HepG2 (cell line): Measurements from ENCODE around the gene KCTD6. TPM values are rescaled to one million over a fixed set of nuclear protein-coding genes. Genes with fewer than 3 reads are reported as not detected.
A peak's percentile ranks its signal among the peaks of the same experiment; 100 is the strongest.

ENCODE experiments used
- HMGA1 ChIP-seq: sonication (generic); formaldehyde crosslinking; conservative IDR thresholded peaks from 2 replicates; pipeline ENCODE4 v1.4.0; 2020; ENCODE audit warnings: missing genetic modification reagents
- ISL2 ChIP-seq: sonication (generic); formaldehyde crosslinking; IDR thresholded peaks from 2 replicates; pipeline ENCODE4 v1.5.0; 2020; ENCODE audit warnings: missing genetic modification reagents
- KDM1A ChIP-seq: IDR thresholded peaks from 2 replicates; pipeline ENCODE4 v1.6.1; 2016; ENCODE audit warnings: missing compliant biosample characterization
- MYNN ChIP-seq: sonication (generic); formaldehyde crosslinking; IDR thresholded peaks from 2 replicates; pipeline ENCODE4 v1.4.0; 2020; ENCODE audit warnings: mild to moderate bottlenecking, low read depth, missing genetic modification reagents
- RFX1 ChIP-seq: fragments of 450-650 bp; IDR thresholded peaks from 2 replicates; pipeline ENCODE4 v1.6.1; 2017
- YEATS4 ChIP-seq: sonication (generic); formaldehyde crosslinking; IDR thresholded peaks from 2 replicates; pipeline ENCODE4 v1.4.0; 2020; ENCODE audit warnings: missing genetic modification reagents, borderline replicate concordance
- ZBTB37 ChIP-seq: sonication (generic); formaldehyde crosslinking; IDR thresholded peaks from 2 replicates; pipeline ENCODE4 v1.4.0; 2020; ENCODE audit warnings: mild to moderate bottlenecking, missing genetic modification reagents
- ZNF232 ChIP-seq: sonication (generic); formaldehyde crosslinking; IDR thresholded peaks from 2 replicates; pipeline ENCODE4 v1.4.0; 2020; ENCODE audit warnings: missing genetic modification reagents, borderline replicate concordance
- ZNF354B ChIP-seq: sonication (generic); formaldehyde crosslinking; IDR thresholded peaks from 2 replicates; pipeline ENCODE4 v1.8.0; 2022; ENCODE audit warnings: mild to moderate bottlenecking, missing genetic modification reagents
- ZNF430 ChIP-seq: sonication (generic); formaldehyde crosslinking; IDR thresholded peaks from 2 replicates; pipeline ENCODE4 v1.9.0; 2021; ENCODE audit warnings: mild to moderate bottlenecking, missing genetic modification reagents
- ZNF557 ChIP-seq: sonication (generic); formaldehyde crosslinking; IDR thresholded peaks from 2 replicates; pipeline ENCODE4 v1.4.0; 2020; ENCODE audit warnings: missing genetic modification reagents
- ZNF562 ChIP-seq: sonication (generic); formaldehyde crosslinking; IDR thresholded peaks from 2 replicates; pipeline ENCODE4 v1.8.0; 2022; ENCODE audit warnings: missing genetic modification reagents, borderline replicate concordance
- ZNF567 ChIP-seq: sonication (generic); formaldehyde crosslinking; IDR thresholded peaks from 2 replicates; pipeline ENCODE4 v1.8.1; 2023; ENCODE audit warnings: mild to moderate bottlenecking, missing genetic modification reagents, borderline replicate concordance
- ZNF619 ChIP-seq: sonication (generic); formaldehyde crosslinking; IDR thresholded peaks from 2 replicates; pipeline ENCODE4 v1.4.0; 2020; ENCODE audit warnings: mild to moderate bottlenecking, missing genetic modification reagents
- ZNF644 ChIP-seq: IDR thresholded peaks from 2 replicates; pipeline ENCODE4 v1.6.1; 2016; ENCODE audit warnings: low read depth
- ZNF772 ChIP-seq: sonication (generic); formaldehyde crosslinking; IDR thresholded peaks from 2 replicates; pipeline ENCODE4 v1.5.0; 2020; ENCODE audit warnings: mild to moderate bottlenecking, missing genetic modification reagents
- ZSCAN31 ChIP-seq: sonication (generic); formaldehyde crosslinking; IDR thresholded peaks from 2 replicates; pipeline ENCODE4 v1.5.0; 2020; ENCODE audit warnings: low read depth, mild to moderate bottlenecking, missing genetic modification reagents
- polyA plus RNA-seq, 8 experiments: library from polyadenylated mRNA; depleted of rRNA in 3 of 8; stranded (reverse) in 7 of 8; unstranded in 1 of 8; fragments of >200 nt; fragmentation: Illumina TruSeq in 4 of 8; extraction: Trizol in 4 of 8; gene quantifications; 2 replicates each; pipeline versions ENCODE4 v1.2.1 to v1.2.3, GENCODE V29; 2011 to 2016; ENCODE audit warnings: low read depth in 4 of 8, missing spikeins in 1 of 8, mixed read lengths in 1 of 8; ENCODE audit not compliant: insufficient read depth in 1 of 8
- total RNA-seq, 5 experiments: library from RNA; depleted of rRNA; stranded (reverse); fragments of >200 nt; fragmentation: Illumina TruSeq; extraction: Trizol; gene quantifications; 2 replicates each; pipeline ENCODE4 v1.2.3, GENCODE V29; 2016; ENCODE audit warnings: low read depth in 1 of 5
- TF ChIP-seq, protein P1 (sequence below): sonication (generic); IDR thresholded peaks from 2 replicates; pipeline ENCODE4 v1.6.1; 2016; ENCODE audit warnings: low read depth, borderline replicate concordance
- TF ChIP-seq, protein P2 (sequence below): sonication (generic); formaldehyde crosslinking; IDR thresholded peaks from 2 replicates; pipeline ENCODE4 v1.5.1; 2020; ENCODE audit warnings: missing genetic modification reagents, mild to moderate bottlenecking, borderline replicate concordance
- TF ChIP-seq, protein P3 (sequence below): sonication (generic); formaldehyde crosslinking; IDR thresholded peaks from 2 replicates; pipeline ENCODE4 v1.9.0; 2021; ENCODE audit warnings: missing genetic modification reagents, mild to moderate bottlenecking, borderline replicate concordance
- TF ChIP-seq, protein P4 (sequence below): sonication (generic); formaldehyde crosslinking; IDR thresholded peaks from 2 replicates; pipeline ENCODE4 v1.8.0; 2022; ENCODE audit warnings: mild to moderate bottlenecking, missing genetic modification reagents, moderate library complexity

Gene KCTD6
- total and polyA plus RNA-seq, 2 of the 13 experiments (the other 11 are each of a cell fraction or from before 2014, with no cell fraction given), result 13.4 to 14.2 TPM

DNA sequence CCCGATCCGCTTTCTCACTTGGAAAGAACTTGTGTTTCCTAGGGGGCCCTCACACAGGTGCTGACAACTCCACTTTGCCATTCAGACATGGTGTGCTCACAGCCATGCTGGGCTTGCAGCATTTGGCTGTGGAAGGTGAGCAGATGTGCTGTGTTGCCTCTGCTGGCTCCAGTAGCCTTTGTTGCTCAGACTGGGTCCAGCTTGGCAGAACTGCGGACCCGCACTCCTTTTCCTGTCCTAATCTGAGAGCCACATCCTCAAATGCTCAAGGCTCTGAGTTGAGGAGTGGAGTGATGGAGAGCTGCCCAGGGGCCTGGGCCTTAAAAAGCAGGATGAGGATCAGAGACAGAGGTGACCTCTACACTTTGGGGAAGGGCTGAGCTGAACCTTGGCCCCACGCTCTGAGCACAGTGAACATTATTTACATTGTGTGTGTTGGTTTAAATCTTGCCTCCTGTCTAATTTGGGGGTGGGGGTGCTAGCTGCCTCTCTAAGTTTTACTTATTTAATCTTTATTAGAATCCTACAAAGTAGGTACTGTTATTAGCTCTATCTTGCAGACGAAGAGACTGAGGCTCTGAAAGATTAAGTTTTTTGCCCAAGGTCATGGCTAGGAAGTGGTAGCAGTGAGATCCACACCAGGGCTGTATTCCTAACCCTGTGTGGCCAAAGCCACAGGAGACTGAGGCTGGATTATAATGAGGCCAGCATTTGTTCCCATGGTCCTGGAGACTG, 27.9 kb downstream of the KCTD6 start (continued):
- TF ChIP-seq MYNN (CRISPR knock-in tag) (no peak), ISL2 (CRISPR knock-in tag) (no peak), ZNF619 (CRISPR knock-in tag) (no peak), RFX1 (no peak), ZNF430 (CRISPR knock-in tag) (no peak), ZBTB37 (CRISPR knock-in tag) (no peak), ZNF562 (CRISPR knock-in tag) (no peak), ZNF644 (CRISPR knock-in tag) (0 out of 2 replicates have a peak, but pooled peaks have one; percentile 41), HMGA1 (CRISPR knock-in tag) (no peak), ZNF354B (CRISPR knock-in tag) (no peak), ZNF557 (CRISPR knock-in tag) (no peak), ZSCAN31 (CRISPR knock-in tag) (no peak), ZNF772 (CRISPR knock-in tag) (0 out of 2 replicates have a peak, but pooled peaks have one; percentile 39), KDM1A (CRISPR knock-in tag) (no peak), ZNF232 (no peak), YEATS4 (CRISPR knock-in tag) (no peak), ZNF567 (no peak)
- TF ChIP-seq, protein P1, sequence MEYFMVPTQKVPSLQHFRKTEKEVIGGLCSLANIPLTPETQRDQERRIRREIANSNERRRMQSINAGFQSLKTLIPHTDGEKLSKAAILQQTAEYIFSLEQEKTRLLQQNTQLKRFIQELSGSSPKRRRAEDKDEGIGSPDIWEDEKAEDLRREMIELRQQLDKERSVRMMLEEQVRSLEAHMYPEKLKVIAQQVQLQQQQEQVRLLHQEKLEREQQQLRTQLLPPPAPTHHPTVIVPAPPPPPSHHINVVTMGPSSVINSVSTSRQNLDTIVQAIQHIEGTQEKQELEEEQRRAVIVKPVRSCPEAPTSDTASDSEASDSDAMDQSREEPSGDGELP, result no peak
- TF ChIP-seq, protein P2, sequence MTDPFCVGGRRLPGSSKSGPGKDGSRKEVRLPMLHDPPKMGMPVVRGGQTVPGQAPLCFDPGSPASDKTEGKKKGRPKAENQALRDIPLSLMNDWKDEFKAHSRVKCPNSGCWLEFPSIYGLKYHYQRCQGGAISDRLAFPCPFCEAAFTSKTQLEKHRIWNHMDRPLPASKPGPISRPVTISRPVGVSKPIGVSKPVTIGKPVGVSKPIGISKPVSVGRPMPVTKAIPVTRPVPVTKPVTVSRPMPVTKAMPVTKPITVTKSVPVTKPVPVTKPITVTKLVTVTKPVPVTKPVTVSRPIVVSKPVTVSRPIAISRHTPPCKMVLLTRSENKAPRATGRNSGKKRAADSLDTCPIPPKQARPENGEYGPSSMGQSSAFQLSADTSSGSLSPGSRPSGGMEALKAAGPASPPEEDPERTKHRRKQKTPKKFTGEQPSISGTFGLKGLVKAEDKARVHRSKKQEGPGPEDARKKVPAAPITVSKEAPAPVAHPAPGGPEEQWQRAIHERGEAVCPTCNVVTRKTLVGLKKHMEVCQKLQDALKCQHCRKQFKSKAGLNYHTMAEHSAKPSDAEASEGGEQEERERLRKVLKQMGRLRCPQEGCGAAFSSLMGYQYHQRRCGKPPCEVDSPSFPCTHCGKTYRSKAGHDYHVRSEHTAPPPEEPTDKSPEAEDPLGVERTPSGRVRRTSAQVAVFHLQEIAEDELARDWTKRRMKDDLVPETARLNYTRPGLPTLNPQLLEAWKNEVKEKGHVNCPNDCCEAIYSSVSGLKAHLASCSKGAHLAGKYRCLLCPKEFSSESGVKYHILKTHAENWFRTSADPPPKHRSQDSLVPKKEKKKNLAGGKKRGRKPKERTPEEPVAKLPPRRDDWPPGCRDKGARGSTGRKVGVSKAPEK (CRISPR knock-in tag), result no peak
- TF ChIP-seq, protein P3, sequence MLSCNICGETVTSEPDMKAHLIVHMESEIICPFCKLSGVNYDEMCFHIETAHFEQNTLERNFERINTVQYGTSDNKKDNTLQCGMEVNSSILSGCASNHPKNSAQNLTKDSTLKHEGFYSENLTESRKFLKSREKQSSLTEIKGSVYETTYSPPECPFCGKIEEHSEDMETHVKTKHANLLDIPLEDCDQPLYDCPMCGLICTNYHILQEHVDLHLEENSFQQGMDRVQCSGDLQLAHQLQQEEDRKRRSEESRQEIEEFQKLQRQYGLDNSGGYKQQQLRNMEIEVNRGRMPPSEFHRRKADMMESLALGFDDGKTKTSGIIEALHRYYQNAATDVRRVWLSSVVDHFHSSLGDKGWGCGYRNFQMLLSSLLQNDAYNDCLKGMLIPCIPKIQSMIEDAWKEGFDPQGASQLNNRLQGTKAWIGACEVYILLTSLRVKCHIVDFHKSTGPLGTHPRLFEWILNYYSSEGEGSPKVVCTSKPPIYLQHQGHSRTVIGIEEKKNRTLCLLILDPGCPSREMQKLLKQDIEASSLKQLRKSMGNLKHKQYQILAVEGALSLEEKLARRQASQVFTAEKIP (CRISPR knock-in tag), result no peak
- TF ChIP-seq, protein P4, sequence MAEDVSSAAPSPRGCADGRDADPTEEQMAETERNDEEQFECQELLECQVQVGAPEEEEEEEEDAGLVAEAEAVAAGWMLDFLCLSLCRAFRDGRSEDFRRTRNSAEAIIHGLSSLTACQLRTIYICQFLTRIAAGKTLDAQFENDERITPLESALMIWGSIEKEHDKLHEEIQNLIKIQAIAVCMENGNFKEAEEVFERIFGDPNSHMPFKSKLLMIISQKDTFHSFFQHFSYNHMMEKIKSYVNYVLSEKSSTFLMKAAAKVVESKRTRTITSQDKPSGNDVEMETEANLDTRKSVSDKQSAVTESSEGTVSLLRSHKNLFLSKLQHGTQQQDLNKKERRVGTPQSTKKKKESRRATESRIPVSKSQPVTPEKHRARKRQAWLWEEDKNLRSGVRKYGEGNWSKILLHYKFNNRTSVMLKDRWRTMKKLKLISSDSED, result no peak
